ENCODE measurements around the gene SEZ6L. TPM values are rescaled to one million over a fixed set of nuclear protein-coding genes. Genes with fewer than 3 reads are reported as not detected.

Gene SEZ6L
- total RNA-seq, 4 donors from 2014 or later = 0.19 to 0.52 (median 0.22) TPM; not detected in 1

DNA sequence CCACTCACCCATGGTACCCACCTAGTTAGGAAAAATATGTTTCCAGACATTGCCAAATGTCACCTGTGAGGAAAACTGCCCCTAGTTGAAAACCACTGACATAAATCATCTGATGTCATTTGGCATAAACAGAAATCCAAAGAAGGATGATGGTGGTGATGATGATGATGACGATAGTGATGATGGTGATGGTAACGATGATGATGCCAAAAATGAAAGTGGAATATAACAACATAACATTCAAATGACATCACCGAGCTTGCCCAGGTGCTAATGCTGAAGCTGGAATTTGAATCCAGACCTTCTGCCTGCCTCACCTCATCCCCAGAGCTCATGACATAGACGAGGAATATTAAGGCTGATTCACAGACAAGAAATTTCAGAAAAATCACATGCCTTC is 167.5 kb downstream of the SEZ6L start:
- WGBS, 2 donors = 73 to 78% methylated on average over 4 of the region's 4 CpGs
- no peak for TF ChIP-seq POLR2A (IDR thresholded peaks at IDR 0.05)
- TF ChIP-seq, protein P1, sequence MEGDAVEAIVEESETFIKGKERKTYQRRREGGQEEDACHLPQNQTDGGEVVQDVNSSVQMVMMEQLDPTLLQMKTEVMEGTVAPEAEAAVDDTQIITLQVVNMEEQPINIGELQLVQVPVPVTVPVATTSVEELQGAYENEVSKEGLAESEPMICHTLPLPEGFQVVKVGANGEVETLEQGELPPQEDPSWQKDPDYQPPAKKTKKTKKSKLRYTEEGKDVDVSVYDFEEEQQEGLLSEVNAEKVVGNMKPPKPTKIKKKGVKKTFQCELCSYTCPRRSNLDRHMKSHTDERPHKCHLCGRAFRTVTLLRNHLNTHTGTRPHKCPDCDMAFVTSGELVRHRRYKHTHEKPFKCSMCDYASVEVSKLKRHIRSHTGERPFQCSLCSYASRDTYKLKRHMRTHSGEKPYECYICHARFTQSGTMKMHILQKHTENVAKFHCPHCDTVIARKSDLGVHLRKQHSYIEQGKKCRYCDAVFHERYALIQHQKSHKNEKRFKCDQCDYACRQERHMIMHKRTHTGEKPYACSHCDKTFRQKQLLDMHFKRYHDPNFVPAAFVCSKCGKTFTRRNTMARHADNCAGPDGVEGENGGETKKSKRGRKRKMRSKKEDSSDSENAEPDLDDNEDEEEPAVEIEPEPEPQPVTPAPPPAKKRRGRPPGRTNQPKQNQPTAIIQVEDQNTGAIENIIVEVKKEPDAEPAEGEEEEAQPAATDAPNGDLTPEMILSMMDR (IDR thresholded peaks at IDR 0.05) = no peak
- H3K4me3 ChIP-seq (ENCODE audit: low read depth, poor library complexity, severe bottlenecking) = no peak overlapping the region
- intact Hi-C loops (cut with DNase I; ENCODE audit: low total_unique reads) = no loop called here
- DNase-seq (ENCODE audit: low spot score in 2 of 2) = no peak

DNA sequence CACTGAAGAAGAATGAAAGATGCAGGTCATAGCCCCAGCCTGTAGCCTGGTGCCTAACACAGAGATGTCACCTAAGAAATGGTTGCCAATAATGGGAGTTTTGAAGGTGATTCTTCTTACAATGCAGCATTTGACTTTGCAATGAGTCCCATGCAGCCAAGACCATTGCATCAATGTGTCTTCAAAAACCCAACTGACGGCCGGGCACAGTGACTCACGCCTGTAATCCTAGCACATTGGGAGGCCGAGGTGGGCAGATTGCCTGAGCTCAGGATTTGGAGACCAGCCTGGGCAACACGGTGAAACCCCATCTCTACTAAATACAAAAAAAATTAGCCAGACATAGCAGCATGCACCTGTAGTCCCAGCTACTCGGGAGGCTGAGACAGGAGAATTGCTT is 170.5 kb downstream of the SEZ6L start:
- intact Hi-C loops (cut with DNase I; ENCODE audit: low total_unique reads) = no loop called here
- WGBS, 2 donors = 54 to 73% methylated on average over 6 of the region's 6 CpGs
- no peak for DNase-seq (ENCODE audit: low spot score in 2 of 2)
- no peak overlapping the region for H3K4me3 ChIP-seq (ENCODE audit: low read depth, poor library complexity, severe bottlenecking)
- TF ChIP-seq POLR2A (IDR thresholded peaks at IDR 0.05) = no peak
- TF ChIP-seq, protein P1 (IDR thresholded peaks at IDR 0.05) = no peak

GRCh38 chr22:26342745-26343410 is 173.6 kb downstream of the SEZ6L start:
- no peak for TF ChIP-seq POLR2A (IDR thresholded peaks at IDR 0.05)
- TF ChIP-seq, protein P1 (IDR thresholded peaks at IDR 0.05) = no peak
- no peak overlapping the region for H3K4me3 ChIP-seq (ENCODE audit: low read depth, poor library complexity, severe bottlenecking)
- 31 to 41% methylated on average over 6 of the region's 6 CpGs for WGBS, 2 donors
- intact Hi-C loops (cut with DNase I; ENCODE audit: low total_unique reads) = no loop called here
- DNase-seq (ENCODE audit: low spot score in 2 of 2) = no peak

DNA sequence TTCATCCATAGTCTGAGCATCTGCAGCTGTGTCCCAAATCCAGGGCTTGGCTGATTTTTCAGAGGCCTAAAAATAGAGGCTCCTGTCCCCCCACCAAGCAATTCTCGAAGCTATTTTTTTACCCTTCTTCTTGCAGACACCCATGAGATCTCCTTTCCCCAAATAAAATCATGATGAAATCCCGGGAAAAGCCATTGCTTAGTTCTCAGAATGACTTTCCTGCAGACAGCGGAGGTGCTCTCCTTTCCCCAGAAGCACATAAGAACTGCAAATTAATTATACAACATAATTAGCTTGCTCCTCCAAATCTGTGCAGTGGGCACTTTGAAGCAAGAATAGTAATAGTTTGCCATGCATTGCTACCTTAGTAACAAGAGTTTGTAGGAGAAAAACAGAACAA is 176.2 kb downstream of the SEZ6L start:
- H3K4me3 ChIP-seq (ENCODE audit: low read depth, poor library complexity, severe bottlenecking) = no peak overlapping the region
- TF ChIP-seq POLR2A (IDR thresholded peaks at IDR 0.05) = no peak
- TF ChIP-seq, protein P1 (IDR thresholded peaks at IDR 0.05) = no peak
- WGBS, 2 donors = 78 to 81% methylated on average over 3 of the region's 3 CpGs
- DNase-seq (ENCODE audit: low spot score in 2 of 2) = no peak
- intact Hi-C loops (cut with DNase I; ENCODE audit: low total_unique reads) = no loop called here

- intact Hi-C loops (cut with DNase I; ENCODE audit: low total_unique reads) = no loop called here
- WGBS, 2 donors = 91 to 92% methylated on average over 2 of the region's 2 CpGs
- TF ChIP-seq, protein P1 (IDR thresholded peaks at IDR 0.05) = no peak
- no peak for TF ChIP-seq POLR2A (IDR thresholded peaks at IDR 0.05)
- DNase-seq (ENCODE audit: low spot score in 2 of 2) = no peak
- no peak overlapping the region for H3K4me3 ChIP-seq (ENCODE audit: low read depth, poor library complexity, severe bottlenecking)
Measured at GRCh38 chr22:26348810-26349526, 179.7 kb downstream of the SEZ6L start.

All from lower leg skin (tissue), 4 donors.